Mucosa of descending colon (tissue), 3 donors: ENCODE measurements around the gene ACP2. TPM values are rescaled to one million over a fixed set of nuclear protein-coding genes. Genes with fewer than 3 reads are reported as not detected.

Experiments
- ATAC-seq: fragments of 200-7000 bp; cut with Tn5 transposase; one replicate; pipeline ENCODE4 v1.9.1; 2020; ENCODE audit warnings: mild to moderate bottlenecking, moderate library complexity
- DNase-seq, 3 donors: peaks; one replicate each; pipeline ENCODE4 v3.0.0-alpha.2; 2020
- H3K36me3 ChIP-seq: fragments of 200-600 bp; one replicate; pipeline ENCODE4 v1.8.0; 2021; ENCODE audit warnings: low read depth, mild to moderate bottlenecking
- H3K4me1 ChIP-seq: fragments of 200-600 bp; one replicate; pipeline ENCODE4 v1.8.0; 2021; ENCODE audit warnings: low read depth, mild to moderate bottlenecking
- H3K4me3 ChIP-seq: fragments of 200-600 bp; one replicate; pipeline ENCODE4 v1.8.0; 2021; ENCODE audit warnings: mild to moderate bottlenecking
- H3K9me3 ChIP-seq: fragments of 200-600 bp; one replicate; pipeline ENCODE4 v1.8.0; 2021; ENCODE audit warnings: mild to moderate bottlenecking
- intact Hi-C, 2 donors: fragments of 100-400 bp; cut with DNase I in 1 of 2; cut with micrococcal nuclease in 1 of 2; formaldehyde crosslinking; loops; one replicate each; pipeline versions ENCODE4 v1.11.0 to v1.11.1; 2022; cut with DNase I, micrococcal nuclease
- total RNA-seq, 3 donors: library from RNA; stranded (reverse); fragmentation: NEBNext Ultra II Directional in 2 of 3; extraction: Animal tissue kit (Norgen Biotek cat#: 25700) in 2 of 3; gene quantifications; one replicate each; pipeline versions ENCODE4 v1.2.1 to v1.2.4, GENCODE V29; 2021 to 2023
- TF ChIP-seq, protein P1 (sequence below): fragments of 200-600 bp; IDR thresholded peaks from one replicate; pipeline ENCODE4 v1.8.0; 2022; ENCODE audit warnings: antibody characterized with exemption, mild to moderate bottlenecking
- donor health status: DM: no; HTN: no; CAD: no; lungs with moderate emphysema.
- donor health status: DM: no; HTN: no; CAD: no.
- donor health status: DM: no; HTN: yes; CAD: no.

Gene ACP2
- total RNA-seq, 3 donors from 2014 or later, result 42.6 to 53.8 (median 51.1) TPM

DNA sequence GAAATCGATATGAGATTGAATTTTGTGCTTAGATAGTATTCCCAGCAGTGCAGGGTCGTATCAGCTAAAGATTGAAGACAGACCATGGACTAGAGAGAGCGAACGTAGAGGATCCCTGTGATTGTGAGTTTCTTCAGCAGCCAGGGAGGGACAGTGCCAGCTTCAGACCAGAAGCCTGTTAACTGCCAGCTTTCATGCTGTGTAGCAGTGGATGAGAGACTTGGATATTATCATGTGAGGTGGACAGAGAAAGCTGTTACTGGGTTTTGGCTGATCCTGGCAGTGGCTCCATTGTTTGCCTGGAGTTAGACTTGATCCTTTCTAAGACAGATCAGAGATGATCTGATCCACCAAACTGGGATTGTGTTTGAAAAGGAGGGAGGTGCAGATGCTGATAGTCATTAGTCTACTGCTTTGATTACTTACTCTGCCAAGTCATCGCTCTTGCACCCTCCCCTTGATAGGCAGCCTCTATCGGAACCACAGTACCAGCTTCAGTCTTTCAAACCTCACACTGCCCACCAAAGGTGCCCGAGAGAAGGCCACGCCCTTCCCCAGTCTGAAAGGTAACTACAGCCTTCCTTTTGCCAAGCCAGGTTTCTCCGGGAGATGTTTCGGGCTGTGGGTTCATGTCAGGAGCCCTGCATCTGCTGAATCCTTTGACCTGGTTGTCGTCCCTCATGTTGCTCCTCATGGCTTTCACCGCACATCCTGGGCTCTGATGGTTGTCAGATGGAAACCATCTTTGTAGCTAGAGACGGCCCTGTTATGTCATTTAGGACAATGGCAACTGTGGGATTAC is 37.6 kb upstream of the ACP2 start:
- ATAC-seq (no peak), DNase-seq (no peak)
- TF ChIP-seq, protein P1, sequence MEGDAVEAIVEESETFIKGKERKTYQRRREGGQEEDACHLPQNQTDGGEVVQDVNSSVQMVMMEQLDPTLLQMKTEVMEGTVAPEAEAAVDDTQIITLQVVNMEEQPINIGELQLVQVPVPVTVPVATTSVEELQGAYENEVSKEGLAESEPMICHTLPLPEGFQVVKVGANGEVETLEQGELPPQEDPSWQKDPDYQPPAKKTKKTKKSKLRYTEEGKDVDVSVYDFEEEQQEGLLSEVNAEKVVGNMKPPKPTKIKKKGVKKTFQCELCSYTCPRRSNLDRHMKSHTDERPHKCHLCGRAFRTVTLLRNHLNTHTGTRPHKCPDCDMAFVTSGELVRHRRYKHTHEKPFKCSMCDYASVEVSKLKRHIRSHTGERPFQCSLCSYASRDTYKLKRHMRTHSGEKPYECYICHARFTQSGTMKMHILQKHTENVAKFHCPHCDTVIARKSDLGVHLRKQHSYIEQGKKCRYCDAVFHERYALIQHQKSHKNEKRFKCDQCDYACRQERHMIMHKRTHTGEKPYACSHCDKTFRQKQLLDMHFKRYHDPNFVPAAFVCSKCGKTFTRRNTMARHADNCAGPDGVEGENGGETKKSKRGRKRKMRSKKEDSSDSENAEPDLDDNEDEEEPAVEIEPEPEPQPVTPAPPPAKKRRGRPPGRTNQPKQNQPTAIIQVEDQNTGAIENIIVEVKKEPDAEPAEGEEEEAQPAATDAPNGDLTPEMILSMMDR, result no peak
- no peak overlapping the region for H3K4me3 ChIP-seq
- peaks cover 57% of the 10 kb centered on the region for H3K36me3 ChIP-seq
- H3K4me1 ChIP-seq, result no peaks in the 10 kb centered on the region
- intact Hi-C loops, result no loop called here
- H3K9me3 ChIP-seq, result no peaks in the 10 kb centered on the region

DNA sequence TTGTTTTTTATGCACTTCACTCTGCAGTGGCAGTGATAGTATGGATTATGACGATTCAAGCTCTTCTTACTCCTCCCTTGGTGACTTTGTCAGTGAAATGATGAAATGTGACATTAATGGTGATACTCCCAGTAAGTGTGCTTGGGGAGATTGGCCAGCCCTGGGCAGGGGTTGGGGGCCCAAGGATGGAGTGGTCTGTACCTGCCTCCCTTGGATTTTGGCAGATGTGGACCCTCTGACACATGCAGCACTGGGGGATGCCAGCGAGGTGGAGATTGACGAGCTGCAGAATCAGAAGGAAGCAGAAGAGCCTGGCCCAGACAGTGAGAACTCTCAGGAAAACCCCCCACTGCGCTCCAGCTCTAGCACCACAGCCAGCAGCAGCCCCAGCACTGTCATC is 35.5 kb upstream of the ACP2 start:
- DNase-seq (no peak), ATAC-seq (no peak)
- Histone ChIP-seq H3K36me3 (peaks cover 52% of the 10 kb centered on the region), H3K4me3 (no peak overlapping the region), H3K9me3 (no peaks in the 10 kb centered on the region), H3K4me1 (no peaks in the 10 kb centered on the region)
- intact Hi-C loops, result no loop called here
- TF ChIP-seq, protein P1, result no peak

DNA sequence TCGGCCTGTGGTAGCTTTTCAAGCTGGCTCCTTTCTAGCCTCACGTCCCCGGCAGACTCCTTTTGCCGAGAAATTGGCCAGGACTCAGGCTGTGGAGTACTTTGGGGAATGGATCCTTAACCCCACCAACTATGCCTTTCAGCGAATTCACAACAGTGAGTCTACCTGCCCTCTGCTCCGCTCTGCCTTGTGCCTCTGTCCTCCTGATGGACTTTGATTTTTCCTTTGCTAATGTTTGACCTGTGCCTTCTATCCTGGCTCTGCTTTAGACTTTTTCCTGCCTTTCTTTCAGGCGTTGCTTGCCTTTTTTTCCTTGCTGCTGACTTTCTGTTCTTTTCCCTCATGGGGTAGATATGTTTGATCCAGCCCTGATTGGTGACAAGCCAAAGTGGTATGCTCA is 33.8 kb upstream of the ACP2 start:
- H3K4me3 ChIP-seq, result no peak overlapping the region
- intact Hi-C loops, result no loop called here
- no peaks in the 10 kb centered on the region for H3K4me1 ChIP-seq
- TF ChIP-seq, protein P1, result no peak
- H3K36me3 ChIP-seq, result peaks cover 43% of the 10 kb centered on the region
- ATAC-seq, result no peak
- peak in 1 of 3 donors; percentile 9 for DNase-seq
- no peaks in the 10 kb centered on the region for H3K9me3 ChIP-seq

DNA sequence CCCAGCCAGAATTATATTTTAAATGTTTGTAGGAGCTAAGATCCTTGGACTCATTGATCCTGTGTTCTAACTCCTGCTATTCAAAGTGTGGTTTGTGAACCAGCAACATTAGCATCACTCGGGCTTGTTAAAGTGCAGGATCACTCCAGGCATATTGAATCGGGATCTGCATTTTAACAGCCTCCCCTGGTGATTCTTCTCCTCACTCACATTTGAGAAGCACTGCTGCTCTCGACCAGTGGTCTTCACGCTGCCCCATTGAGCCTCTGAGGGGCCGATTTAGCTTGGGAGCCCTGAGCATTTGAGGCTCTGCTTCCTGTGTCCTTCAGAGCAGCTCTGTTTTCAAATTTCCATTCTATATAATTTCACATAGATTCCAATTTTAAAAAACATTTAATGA is 32.2 kb upstream of the ACP2 start:
- ATAC-seq, result no peak
- no peaks in the 10 kb centered on the region for H3K9me3 ChIP-seq
- H3K4me3 ChIP-seq, result no peak overlapping the region
- H3K36me3 ChIP-seq, result peaks cover 41% of the 10 kb centered on the region
- no peaks in the 10 kb centered on the region for H3K4me1 ChIP-seq
- intact Hi-C loops, result no loop called here
- TF ChIP-seq, protein P1, result no peak
- DNase-seq, result peak in 1 of 3 donors; percentile 3

DNA sequence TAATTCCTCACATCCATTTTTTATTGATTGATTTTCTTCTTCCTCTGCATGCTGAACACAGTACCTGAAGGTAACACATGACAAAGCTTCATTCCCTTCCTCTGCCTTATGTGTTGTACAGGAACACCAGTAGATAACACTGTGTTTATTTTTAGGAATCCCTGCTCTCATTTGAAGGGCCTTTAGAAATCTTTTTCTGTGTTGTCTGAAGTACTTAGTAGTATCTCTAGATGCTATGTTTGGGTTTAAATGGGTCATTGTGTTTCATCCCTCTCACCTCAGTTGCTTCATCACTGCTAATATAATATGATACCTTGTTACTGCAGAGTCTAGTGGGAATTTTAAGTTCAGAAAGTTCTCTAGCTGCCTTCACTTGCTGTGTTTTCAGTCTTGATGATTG is 31.5 kb upstream of the ACP2 start:
- DNase-seq (no peak), ATAC-seq (no peak)
- Histone ChIP-seq H3K4me3 (no peak overlapping the region), H3K9me3 (no peaks in the 10 kb centered on the region), H3K4me1 (no peaks in the 10 kb centered on the region), H3K36me3 (peaks cover 37% of the 10 kb centered on the region)
- intact Hi-C loops, result no loop called here
- TF ChIP-seq, protein P1, result no peak
